Measurements from ENCODE around the gene NAPEPLD.
"Not testable (repeated sequence)": the region's sequence is repeated elsewhere in the genome, so short reads cannot be mapped to it uniquely, and the experiment has no call there.

GRCh38 chr7:103095558-103095957 is 53.3 kb downstream of the NAPEPLD start:
- TF ChIP-seq MAX (IDR thresholded peaks at IDR 0.05; ENCODE audit: low read depth, low read length); POLR2A (IDR thresholded peaks at IDR 0.05; ENCODE audit: extremely low read depth, insufficient read length); CTCF (IDR thresholded peaks at IDR 0.05; ENCODE audit: low read depth, low read length): not testable (repeated sequence)

Data from NB4 (cell line).